Measurements from ENCODE around the gene PCGF5. TPM values are rescaled to one million over a fixed set of nuclear protein-coding genes. Genes with fewer than 3 reads are reported as not detected.

The PCGF5 gene
- polyA plus RNA-seq, 1 of the 3 experiments (the other 2 are of a cell fraction), result 14.5 TPM

DNA sequence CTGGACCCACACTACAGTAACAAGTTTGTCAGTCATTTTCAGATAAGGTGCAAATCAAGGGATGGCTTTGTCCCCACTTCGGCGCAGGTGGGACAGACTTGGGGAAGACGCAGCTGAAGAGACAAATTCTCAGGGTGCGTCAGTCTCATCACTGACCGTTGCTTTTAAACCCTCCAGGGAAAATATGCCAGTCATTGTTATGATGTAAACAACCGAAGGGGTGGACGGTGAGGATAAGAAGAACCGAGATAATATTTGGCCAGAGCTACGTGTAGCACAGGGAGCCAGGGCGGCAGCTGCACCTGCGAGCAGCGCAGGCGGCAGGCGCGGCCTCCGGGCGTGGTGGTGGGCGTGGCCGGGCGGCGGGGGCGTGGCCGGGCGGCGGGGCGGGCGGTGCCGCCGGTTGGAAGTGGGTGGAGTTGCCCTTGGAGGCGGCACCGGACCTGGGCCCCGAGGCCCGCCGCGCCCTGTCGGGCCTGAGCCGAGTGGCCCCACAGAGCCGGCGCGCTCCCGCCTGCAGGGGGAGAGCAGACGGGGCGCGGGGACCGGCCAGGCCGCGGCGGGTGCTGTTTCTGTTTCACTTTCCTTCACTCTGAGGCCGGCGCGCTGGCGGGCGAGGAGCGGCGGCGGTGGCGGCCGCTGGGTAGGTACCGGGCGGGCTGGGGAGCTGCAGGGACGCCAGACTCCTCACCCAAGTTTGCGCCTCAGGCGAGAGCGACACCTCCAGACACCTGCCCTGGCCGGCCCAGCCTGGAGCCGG is at the start of gene PCGF5 (continued):
- TF ChIP-seq, protein P1, sequence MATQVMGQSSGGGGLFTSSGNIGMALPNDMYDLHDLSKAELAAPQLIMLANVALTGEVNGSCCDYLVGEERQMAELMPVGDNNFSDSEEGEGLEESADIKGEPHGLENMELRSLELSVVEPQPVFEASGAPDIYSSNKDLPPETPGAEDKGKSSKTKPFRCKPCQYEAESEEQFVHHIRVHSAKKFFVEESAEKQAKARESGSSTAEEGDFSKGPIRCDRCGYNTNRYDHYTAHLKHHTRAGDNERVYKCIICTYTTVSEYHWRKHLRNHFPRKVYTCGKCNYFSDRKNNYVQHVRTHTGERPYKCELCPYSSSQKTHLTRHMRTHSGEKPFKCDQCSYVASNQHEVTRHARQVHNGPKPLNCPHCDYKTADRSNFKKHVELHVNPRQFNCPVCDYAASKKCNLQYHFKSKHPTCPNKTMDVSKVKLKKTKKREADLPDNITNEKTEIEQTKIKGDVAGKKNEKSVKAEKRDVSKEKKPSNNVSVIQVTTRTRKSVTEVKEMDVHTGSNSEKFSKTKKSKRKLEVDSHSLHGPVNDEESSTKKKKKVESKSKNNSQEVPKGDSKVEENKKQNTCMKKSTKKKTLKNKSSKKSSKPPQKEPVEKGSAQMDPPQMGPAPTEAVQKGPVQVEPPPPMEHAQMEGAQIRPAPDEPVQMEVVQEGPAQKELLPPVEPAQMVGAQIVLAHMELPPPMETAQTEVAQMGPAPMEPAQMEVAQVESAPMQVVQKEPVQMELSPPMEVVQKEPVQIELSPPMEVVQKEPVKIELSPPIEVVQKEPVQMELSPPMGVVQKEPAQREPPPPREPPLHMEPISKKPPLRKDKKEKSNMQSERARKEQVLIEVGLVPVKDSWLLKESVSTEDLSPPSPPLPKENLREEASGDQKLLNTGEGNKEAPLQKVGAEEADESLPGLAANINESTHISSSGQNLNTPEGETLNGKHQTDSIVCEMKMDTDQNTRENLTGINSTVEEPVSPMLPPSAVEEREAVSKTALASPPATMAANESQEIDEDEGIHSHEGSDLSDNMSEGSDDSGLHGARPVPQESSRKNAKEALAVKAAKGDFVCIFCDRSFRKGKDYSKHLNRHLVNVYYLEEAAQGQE (IDR thresholded peaks at IDR 0.05; ENCODE audit: low read depth, low read length), result no peak
- no peak for TF ChIP-seq RXRA (IDR thresholded peaks at IDR 0.05; ENCODE audit: borderline replicate concordance, low read depth)
- no peak for TF ChIP-seq ELF1 (IDR thresholded peaks at IDR 0.05)
- TF ChIP-seq FOXM1 (IDR thresholded peaks at IDR 0.05; ENCODE audit: low read depth), result no peak
- TF ChIP-seq POLR2AphosphoS5 (IDR thresholded peaks at IDR 0.05; ENCODE audit: low read depth, low read length), result peak; percentile 68
- TF ChIP-seq NRF1 (IDR thresholded peaks at IDR 0.05; ENCODE audit: low read depth, low read length), result peak; percentile 30; the same call in 1 of the 2 replicates
- no peak for TF ChIP-seq YY1 (IDR thresholded peaks at IDR 0.05; ENCODE audit: low read depth)
- TF ChIP-seq EP300 (IDR thresholded peaks at IDR 0.05; ENCODE audit: borderline replicate concordance in 1 of 2, low read depth in 1 of 2, low read length in 1 of 2), result no peak

DNA sequence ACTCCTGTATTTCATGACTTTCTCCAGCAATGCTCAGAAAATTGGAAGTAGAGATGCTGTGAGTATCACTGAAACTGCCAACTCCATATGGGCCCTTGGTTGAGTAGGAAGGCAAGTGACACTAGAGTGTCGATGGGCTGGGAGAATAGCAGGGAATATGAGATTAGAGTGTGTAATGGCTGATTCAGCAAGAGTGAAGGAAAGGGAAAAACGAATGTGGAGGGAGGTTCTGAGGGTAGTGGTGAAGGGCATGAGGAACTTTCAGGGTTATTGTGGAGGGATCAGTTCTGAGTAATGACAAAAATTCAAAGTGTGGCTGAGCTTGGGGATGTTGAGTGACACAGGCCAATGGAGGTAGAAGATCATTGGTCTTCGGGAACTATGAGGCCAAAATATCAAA is 49.0 kb upstream of the PCGF5 start:
- CTCF ChIA-PET, result interaction anchor here (1.1 to 1.6 kb wide), 2 partner anchors 34 to 79 kb away, joined by 3 to 4 read pairs; no protein-coding TSS in a partner anchor
- Histone ChIP-seq H3F3A (replicated peaks; ENCODE audit: insufficient read depth) (peaks cover 8% of the 10 kb centered on the region), H3K9me2 (no peaks in the 10 kb centered on the region), H3K4me3 (ENCODE audit: low read depth in 2 of 2, low read length in 1 of 2) (no peak overlapping the region), H3K27me3 (ENCODE audit: insufficient read depth) (no peaks in the 10 kb centered on the region), H3K9ac (no peak overlapping the region), H3K27ac (ENCODE audit: low read depth in 2 of 2, low read length in 1 of 2) (no peak overlapping the region), H3K4me2 (no peak overlapping the region), H3K4me1 (ENCODE audit: control insufficient read depth in 1 of 2, insufficient read depth in 2 of 2, low read depth in 1 of 2, low read length in 1 of 2) (no peaks in the 10 kb centered on the region), H2AFZ (ENCODE audit: low read depth) (no peak overlapping the region), H3K79me2 (ENCODE audit: insufficient read depth) (peaks cover 70% of the 10 kb centered on the region), H4K20me1 (ENCODE audit: insufficient read depth) (no peaks in the 10 kb centered on the region), H3K36me3 (replicated peaks in 1 of 2; ENCODE audit: control insufficient read depth in 1 of 2, insufficient read depth in 2 of 2, low read length in 1 of 2) (no peaks in the 10 kb centered on the region), H3K9me3 (peaks cover 9% of the 10 kb centered on the region; the same call in 1 of the 2 replicates)
- POLR2A ChIA-PET, result no interaction called here
- 70% methylated on average over 3 of the region's 3 CpGs for WGBS (ENCODE audit: low lambda C conversion rate)
- no peak for DNase-seq
- TF ChIP-seq TEAD4 (IDR thresholded peaks at IDR 0.05; ENCODE audit: borderline replicate concordance, insufficient read depth) (no peak), EP300 (IDR thresholded peaks at IDR 0.05; ENCODE audit: borderline replicate concordance in 1 of 2, low read depth in 1 of 2, low read length in 1 of 2) (no peak), RAD21 (IDR thresholded peaks at IDR 0.05; ENCODE audit: low read length) (no peak), MEF2A (IDR thresholded peaks at IDR 0.05; ENCODE audit: borderline replicate concordance, low read depth) (no peak), POLR2AphosphoS5 (IDR thresholded peaks at IDR 0.05; ENCODE audit: low read depth, low read length) (no peak), FOSL2 (IDR thresholded peaks at IDR 0.05; ENCODE audit: borderline replicate concordance, low read depth) (no peak), RFX5 (IDR thresholded peaks at IDR 0.05; ENCODE audit: low read length) (no peak), TAF1 (IDR thresholded peaks at IDR 0.05; ENCODE audit: borderline replicate concordance, low read depth, low read length) (no peak), NRF1 (IDR thresholded peaks at IDR 0.05; ENCODE audit: low read depth, low read length) (no peak), TCF12 (IDR thresholded peaks at IDR 0.05) (no peak), FOXJ3 (CRISPR knock-in tag; IDR thresholded peaks at IDR 0.05) (no peak), EZH2phosphoT487 (IDR thresholded peaks at IDR 0.05; ENCODE audit: borderline replicate concordance, low read depth) (no peak)
- TF ChIP-seq, protein P2, sequence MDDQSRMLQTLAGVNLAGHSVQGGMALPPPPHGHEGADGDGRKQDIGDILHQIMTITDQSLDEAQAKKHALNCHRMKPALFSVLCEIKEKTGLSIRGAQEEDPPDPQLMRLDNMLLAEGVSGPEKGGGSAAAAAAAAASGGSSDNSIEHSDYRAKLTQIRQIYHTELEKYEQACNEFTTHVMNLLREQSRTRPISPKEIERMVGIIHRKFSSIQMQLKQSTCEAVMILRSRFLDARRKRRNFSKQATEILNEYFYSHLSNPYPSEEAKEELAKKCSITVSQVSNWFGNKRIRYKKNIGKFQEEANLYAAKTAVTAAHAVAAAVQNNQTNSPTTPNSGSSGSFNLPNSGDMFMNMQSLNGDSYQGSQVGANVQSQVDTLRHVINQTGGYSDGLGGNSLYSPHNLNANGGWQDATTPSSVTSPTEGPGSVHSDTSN (IDR thresholded peaks at IDR 0.05), result no peak
- TF ChIP-seq, protein P1 (IDR thresholded peaks at IDR 0.05; ENCODE audit: low read depth, low read length), result no peak
- TF ChIP-seq, protein P3, sequence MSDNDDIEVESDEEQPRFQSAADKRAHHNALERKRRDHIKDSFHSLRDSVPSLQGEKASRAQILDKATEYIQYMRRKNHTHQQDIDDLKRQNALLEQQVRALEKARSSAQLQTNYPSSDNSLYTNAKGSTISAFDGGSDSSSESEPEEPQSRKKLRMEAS (IDR thresholded peaks at IDR 0.05; ENCODE audit: low read depth), result no peak
- TF ChIP-seq, protein P4, sequence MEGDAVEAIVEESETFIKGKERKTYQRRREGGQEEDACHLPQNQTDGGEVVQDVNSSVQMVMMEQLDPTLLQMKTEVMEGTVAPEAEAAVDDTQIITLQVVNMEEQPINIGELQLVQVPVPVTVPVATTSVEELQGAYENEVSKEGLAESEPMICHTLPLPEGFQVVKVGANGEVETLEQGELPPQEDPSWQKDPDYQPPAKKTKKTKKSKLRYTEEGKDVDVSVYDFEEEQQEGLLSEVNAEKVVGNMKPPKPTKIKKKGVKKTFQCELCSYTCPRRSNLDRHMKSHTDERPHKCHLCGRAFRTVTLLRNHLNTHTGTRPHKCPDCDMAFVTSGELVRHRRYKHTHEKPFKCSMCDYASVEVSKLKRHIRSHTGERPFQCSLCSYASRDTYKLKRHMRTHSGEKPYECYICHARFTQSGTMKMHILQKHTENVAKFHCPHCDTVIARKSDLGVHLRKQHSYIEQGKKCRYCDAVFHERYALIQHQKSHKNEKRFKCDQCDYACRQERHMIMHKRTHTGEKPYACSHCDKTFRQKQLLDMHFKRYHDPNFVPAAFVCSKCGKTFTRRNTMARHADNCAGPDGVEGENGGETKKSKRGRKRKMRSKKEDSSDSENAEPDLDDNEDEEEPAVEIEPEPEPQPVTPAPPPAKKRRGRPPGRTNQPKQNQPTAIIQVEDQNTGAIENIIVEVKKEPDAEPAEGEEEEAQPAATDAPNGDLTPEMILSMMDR (IDR thresholded peaks at IDR 0.05), result no peak
